Gastroesophageal sphincter (tissue), 3 donors: ENCODE data around the gene DGKQ.

Experiments used
- CTCF ChIP-seq, 4 experiments: fragments of 200-600 bp in 2 of 4; fragments of 450-650 bp in 2 of 4; sonication (generic) in 1 of 4; IDR thresholded peaks; one replicate each; pipeline ENCODE4 v1.5.1; 2017 to 2019; ENCODE audit warnings: antibody characterized with exemption in 4 of 4, mild to moderate bottlenecking in 2 of 4, moderate library complexity in 2 of 4
- POLR2A ChIP-seq, 2 donors: fragments of 450-650 bp; IDR thresholded peaks; one replicate each; pipeline ENCODE4 v1.6.1; 2017; ENCODE audit warnings: antibody characterized with exemption in 2 of 2, mild to moderate bottlenecking in 2 of 2, moderate library complexity in 1 of 2

- TF ChIP-seq POLR2A (IDR thresholded peaks at IDR 0.05) (no peak), CTCF (IDR thresholded peaks at IDR 0.05) (no peak)
Measured at GRCh38 chr4:932713-933070, 40.7 kb downstream of the DGKQ start.
